HG03095 (cell line): ENCODE results near the gene RPUSD1.
"Not testable (repeated sequence)": the region's sequence is repeated elsewhere in the genome, so short reads cannot be mapped to it uniquely, and the experiment has no call there.

Experiments
- ATAC-seq: cut with Tn5 transposase; IDR thresholded peaks from one replicate; pipeline ENCODE4 v1.9.1; 2021; ENCODE audit warnings: moderate library complexity; ENCODE audit not compliant: unreplicated experiment

Gene RPUSD1

DNA sequence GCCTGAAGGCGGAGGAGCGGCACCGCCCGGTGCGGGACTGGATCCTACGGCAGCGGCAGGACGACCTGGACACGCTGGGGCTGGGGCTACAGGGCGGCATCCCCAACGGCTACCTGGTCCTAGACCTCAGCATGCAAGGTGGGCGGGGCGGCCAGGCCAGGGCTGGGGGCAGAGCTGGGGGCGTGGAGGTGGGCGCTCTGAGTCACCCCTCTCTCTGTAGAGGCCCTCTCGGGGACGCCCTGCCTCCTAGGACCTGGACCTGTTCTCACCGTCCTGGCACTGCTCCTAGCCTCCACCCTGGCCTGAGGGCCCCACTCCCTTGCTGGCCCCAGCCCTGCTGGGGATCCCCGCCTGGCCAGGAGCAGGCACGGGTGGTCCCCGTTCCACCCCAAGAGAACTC is 19.8 kb downstream of the RPUSD1 start:
- no peak for ATAC-seq

DNA sequence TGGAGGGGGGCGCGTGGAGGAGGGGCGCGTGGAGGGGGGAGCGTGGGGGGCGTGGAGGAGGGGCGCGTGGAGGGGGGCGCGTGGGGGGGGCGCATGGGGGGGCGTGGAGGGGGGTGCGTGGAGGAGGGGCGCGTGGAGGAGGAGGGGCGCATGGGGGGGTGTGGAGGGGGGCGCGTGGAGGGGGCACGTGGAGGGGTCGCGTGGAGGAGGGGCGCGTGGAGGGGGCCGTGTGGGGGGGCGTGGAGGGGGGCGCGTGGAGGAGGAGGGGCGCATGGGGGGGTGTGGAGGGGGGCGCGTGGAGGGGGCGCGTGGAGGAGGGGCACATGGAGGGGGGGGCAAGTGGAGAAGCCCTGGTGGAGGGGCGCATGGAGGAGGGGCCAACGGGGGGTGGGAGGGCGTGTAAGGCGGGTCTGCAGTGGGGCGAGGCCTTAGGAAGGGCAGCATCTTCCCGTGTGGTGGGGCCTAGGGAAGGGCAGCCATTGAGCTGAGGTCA is 20.4 kb downstream of the RPUSD1 start:
- ATAC-seq, result no peak

DNA sequence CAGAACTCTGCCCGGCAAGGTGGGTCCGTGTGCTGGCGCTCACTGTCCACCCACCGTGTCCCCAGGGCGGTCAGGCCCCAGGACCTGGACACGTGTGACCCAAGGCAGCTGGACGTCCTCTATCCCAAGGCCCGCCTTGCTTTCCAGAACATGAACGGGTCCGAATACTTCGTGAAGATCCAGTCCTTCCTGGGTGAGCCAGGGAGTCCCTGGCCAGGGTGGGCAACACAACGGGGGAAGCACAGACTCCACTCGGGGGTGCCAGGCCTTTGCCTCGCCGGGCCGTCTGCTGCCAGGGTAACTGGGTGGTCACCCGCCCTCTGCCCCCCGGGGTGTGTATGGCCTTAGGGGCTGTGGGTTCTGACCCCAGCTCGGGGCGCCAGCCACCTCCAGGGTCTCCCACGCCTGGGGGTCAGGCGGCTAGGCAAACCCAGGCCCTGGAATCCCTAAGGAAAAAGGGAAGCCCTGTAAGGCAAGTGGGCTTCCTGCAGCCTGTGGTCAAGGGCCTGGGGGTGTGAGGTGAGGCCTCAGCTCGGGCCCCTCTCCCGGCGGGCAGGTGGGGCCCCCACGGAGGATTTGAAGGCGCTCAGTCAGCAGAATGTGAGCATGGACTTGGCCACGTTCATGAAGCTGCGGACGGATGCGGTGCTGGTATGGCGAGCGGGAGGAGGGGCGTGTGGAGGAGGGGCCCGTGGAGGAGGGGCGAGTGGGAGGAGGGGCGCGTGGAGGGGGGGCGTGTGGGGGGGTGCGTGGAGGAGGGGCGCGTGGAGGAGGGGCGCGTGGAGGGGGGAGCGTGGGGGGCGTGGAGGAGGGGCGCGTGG is 21.2 kb downstream of the RPUSD1 start:
- no peak for ATAC-seq

DNA sequence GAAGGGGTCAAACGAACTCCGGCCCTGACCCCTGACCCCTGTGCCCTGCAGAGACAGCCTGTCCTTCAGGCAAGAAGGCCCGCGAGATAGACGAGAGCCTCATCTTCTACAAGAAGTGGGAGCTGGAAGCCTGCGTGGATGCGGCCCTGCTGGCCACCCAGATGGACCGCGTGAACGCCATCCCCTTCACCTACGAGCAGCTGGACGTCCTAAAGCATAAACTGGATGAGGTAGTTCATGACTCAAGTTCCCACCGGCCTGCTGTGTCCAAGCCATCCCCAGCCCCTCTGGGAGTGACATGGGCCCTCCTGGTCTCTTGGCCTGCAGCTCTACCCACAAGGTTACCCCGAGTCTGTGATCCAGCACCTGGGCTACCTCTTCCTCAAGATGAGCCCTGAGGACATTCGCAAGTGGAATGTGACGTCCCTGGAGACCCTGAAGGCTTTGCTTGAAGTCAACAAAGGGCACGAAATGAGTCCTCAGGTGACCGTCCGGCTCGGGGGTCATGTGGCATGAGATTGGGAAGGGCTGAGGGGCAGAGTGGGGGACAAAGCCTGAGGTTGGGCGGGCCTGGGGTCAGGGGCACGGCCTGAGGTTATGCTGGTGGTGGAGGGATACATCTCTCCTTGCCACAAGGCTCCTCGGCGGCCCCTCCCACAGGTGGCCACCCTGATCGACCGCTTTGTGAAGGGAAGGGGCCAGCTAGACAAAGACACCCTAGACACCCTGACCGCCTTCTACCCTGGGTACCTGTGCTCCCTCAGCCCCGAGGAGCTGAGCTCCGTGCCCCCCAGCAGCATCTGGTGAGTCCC is 22.0 kb downstream of the RPUSD1 start:
- ATAC-seq, result no peak

DNA sequence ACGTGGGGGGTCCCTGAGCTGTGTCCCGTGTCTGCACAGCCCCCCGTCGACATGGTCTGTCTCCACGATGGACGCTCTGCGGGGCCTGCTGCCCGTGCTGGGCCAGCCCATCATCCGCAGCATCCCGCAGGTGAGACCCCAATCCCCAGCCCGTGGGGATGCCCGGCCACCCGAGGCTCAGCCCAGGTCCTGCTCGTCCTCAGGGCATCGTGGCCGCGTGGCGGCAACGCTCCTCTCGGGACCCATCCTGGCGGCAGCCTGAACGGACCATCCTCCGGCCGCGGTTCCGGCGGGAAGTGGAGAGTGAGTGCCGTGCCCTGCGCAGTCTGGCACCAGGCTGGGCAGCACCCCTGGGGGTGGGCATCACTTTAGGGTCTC is 22.7 kb downstream of the RPUSD1 start:
- ATAC-seq, result no peak

DNA sequence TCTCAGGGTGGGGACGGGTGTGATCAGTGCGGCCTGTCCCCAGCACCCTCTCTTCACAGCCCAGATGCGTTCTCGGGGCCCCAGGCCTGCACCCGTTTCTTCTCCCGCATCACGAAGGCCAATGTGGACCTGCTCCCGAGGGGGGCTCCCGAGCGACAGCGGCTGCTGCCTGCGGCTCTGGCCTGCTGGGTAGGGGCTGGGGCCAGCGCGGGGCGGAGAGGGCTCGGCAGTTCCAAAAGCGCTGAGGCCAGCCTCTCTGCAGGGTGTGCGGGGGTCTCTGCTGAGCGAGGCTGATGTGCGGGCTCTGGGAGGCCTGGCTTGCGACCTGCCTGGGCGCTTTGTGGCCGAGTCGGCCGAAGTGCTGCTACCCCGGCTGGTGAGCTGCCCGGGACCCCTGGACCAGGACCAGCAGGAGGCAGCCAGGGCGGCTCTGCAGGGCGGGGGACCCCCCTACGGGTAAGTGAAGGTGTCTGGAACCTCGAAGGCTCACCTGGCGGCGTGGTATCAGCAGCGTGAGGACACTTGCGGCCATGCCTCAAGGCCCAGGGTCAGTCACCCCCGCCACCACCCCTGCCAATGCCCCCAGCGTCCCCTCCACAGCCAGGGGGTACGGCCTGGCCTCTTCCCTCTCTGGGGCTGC is 23.2 kb downstream of the RPUSD1 start:
- ATAC-seq, result no peak

DNA sequence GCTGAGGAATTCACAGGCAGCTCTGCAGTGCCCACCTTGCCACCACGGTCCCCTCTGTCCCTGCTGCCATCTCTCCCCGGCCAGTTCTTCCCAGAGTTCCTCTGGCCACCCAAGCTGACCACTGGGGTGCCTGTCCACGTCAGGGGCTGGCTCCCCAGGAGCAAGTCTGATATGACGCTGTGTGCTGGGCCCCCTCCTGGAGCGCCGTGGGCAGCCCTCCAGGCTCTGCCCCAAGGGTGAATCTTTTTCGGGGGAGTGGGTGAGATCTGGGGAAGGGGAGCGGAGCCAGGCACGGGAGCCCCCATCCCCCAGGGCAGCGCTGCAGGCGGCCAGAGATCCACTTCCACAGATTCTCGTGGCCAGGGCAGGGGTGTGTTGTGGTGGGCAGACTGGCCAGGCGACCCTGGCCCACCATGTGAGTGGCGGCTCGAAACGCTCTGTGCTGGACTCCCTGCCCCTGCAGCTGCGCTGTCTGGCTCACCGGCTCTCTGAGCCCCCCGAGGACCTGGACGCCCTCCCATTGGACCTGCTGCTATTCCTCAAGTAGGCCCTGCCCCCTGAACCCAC is 23.9 kb downstream of the RPUSD1 start:
- no peak for ATAC-seq

DNA sequence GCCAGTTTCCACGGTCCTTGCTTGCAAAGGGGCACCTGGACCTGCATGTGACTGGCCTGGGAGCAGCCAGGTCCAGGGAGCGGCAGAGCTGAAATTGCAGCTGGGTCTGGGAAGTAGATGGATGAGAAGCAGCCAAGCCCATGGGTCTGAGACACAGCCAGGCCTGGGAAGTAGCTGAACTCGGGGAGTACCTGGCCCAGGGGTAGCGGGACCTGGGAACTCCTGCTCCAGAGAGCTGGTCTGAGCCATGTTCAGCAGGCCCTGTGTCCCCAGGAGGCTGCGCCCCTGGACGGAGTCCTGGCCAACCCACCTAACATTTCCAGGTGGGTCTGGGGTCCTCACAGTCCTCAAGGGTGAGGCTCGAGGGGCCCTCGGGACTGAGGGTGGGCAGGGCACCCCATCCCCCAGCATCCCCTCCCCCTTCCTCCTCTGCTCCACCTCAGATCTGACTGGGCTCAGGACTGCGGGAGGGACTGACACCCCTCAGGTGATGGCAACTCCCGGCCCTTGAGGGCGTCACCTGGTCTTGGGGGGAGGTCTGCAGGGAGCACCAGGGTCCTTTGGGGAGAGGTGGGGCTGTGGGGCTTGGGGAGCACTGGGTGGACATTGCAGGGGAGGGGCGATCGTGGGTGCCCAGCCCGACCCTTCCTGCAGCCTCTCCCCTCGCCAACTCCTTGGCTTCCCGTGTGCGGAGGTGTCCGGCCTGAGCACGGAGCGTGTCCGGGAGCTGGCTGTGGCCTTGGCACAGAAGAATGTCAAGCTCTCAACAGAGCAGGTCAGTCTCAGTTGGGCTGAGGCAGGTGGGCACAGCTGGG is 24.6 kb downstream of the RPUSD1 start:
- ATAC-seq, result no peak

DNA sequence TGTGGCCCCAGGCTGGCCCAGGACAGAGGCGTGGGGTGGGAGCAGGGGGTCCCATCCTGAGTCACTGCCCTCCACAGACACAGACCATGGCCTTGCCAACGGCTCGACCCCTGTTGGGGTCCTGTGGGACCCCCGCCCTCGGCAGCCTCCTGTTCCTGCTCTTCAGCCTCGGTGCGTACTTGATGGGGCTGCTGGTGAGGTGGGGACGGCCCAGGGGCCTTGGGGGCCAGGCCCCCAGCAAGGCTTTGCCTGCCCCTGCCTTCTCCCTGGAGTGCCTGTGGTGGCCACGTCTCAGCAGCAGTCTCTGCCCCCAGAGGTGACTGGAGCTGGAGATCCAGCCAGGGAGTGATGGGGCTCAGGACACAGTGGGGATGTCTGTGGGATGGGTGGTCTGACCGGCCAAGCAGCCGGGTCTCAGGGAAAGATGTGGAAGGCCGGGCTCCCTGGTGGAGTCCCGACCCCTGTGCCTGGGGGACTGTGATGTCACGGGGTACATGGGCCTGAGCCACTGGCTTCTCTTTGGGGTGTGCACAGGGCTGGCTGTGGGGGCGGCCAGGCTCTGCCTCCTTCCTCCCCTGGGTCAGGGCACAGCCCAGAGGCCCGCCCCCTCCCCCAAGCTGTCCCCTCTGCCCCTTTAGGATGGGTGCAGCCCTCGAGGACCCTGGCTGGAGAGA is 25.4 kb downstream of the RPUSD1 start:
- no peak for ATAC-seq

DNA sequence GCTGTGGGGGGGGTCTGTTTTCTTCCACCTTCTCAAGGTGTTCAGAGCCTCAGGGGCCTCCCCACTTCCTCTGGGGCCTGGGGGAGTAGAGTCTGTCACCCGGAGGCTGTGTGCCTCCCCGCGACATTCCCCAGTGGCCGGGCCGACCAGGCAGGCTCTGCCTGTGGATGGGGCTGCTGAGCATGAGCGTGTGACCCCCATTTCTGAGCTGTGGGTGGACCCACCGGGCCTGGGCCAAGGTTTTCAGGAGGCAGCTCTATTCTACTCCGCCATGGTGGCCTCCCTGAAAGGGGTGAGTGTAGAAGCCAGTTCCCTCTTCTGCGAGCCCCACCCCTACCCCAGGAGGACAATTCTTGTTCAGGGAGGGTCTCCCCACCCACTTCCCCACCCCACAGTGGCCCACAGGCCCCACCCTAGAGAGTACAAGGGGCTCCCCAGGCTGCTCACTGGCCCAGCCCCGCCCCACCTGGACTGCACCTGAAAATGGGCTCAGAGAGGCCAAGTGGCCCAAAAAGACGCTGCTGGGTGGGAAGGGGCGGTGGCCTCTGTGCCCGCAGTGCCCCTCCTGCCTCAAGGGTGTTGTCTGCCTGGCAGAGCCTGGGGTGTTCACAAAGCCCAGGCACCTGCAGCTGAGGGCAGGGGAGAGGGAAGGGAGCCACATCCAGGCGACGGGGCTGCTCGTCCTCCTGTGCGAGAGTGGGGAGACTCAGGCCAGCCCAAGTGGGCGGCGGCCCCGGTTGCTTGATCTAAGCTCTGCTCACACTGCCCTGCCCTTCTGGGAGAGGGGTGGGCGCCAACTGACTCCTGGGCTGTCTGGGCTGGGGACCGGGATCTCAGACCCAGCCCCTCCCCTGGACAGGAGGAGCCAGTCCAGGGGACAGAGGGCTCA is 26.3 kb downstream of the RPUSD1 start:
- no peak for ATAC-seq

DNA sequence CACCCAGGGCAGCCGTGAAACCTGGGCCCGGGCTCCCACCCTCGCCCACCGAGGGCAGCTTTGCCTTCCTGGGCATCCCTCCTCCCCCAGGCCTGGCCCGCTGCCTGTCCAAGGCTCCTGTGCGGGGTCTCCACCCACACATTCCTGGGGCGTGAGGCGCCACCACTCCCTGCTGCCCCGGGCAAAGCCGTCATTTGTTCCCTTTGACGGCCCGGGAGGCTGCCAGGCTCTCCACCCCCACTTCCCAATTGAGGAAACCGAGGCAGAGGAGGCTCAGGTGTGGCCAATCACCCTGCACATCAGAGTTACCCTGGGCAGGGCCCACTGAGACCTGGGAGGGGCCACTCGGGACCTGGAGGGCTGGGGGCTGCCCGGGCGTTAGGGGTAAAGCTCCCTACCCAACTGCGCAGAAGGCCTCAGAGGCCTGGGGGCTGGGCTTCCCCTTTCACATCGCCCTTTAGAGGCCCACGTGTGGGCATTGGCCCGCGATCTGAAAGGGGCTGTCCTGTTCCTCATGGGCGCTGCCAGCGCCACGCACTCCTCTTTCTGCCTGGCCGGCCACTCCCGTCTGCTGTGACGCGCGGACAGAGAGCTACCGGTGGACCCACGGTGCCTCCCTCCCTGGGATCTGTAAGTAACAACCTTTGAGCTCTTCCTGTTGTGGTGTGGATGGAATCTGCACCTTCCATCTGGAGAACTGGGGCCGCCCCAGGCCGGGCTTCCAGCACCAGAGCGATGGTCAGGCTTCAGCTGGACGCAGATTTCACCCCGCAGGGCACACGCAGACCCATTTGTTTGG is 27.4 kb downstream of the RPUSD1 start, which contains the start of gene MSLN:
Gene MSLN, plus strand, starts transcription at position 190 of the 799 bp plus-strand sequence. CDS start 1,947 bp downstream, outside the sequence.
- no peak for ATAC-seq

DNA sequence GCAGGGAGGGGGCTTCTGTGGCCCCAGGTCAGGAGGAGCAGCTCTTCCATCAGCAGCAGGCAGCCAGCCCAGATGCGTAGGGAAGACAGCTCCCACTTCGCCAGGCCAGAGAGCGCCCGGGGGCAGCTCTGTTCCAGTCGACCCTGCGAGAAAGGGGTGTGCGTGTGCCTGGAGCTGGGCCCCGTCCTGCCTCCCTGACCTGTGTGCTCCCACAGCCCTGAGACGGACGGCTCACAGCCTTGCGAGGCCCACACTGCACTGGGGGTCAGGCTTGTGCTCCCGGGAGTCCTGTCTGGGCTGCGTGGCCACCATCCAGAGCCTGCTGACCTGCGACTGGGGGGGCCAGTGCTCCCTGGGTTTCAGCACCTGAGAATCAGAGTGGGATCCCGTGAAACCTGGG is 28.1 kb downstream of the RPUSD1 start:
- ATAC-seq, result no peak

DNA sequence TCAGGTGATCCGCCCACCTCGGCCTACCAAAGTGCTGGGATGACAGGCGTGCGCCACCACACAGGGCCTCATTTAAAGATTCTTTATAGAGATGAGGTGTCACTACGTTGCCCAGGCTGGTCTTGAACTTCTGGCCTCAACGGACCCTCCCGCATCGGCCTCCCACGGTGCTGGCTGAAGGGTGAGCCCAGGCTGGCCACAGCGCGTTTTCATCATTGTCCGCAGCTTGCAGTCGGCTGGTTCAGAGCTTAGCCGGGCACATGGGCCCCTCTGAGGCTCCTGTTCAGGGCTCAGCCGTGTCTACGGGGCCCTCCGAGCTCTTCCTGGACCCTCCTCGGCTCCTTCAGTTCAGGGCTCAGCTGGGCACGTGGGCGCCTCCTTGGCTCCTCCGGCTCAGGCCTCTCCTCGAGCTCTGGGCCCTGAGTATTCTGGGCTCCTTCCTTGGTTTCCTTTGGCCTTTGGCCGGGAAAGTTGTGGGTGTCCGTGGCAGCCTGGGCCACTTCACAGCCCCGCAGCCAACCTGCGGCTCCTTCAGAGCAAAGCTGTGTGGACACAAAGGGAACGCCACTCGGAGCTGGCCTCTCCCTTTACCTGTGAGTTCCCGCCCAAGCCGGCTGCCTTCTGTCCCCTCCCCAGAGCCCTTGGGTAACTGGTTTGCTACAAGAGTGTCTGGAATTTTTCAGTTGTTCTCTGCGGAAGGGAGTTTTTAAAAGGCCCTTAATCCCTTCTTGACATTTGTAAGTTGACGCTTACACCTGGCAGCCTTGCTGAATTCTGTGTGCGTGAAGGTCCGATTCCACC is 28.9 kb downstream of the RPUSD1 start:
- no peak for ATAC-seq

DNA sequence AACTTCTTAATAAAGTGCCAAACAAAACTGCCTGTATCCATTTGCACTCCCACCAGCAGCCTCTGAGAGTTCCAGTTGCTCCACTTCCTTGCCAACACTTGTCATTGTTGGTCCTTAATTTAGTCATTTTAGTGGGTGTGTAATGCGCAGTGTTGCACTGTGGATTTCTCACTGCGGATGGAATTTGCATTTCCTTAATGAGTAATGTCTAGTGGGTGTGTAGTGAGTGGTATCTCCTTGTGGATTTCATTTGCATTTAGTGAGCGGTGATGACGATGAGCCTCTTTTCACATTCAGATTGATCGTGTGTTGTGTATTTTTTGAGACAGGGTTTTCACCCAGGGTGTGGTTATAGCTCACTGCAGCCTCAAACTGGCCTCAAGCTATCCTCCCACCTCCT is 31.8 kb downstream of the RPUSD1 start:
- ATAC-seq, result no peak

DNA sequence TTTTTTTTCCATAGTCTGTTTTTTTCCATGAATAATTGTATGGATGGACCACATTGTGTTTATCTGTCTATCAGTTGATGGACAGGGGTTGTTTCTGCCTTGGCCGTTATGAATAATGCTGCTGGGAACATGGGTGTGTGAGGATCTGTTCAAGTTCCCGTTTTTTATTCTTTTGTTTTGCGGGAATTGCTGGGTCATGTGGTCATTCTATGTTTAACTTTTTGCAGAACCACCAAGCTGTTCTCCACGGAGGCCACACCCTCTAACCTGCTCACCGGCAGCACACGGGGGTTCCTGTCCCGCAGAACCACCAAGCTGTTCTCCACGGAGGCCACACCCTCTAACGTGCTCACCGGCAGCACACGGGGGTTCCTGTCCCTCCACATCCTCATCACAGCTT is 33.5 kb downstream of the RPUSD1 start:
- ATAC-seq, result no peak

DNA sequence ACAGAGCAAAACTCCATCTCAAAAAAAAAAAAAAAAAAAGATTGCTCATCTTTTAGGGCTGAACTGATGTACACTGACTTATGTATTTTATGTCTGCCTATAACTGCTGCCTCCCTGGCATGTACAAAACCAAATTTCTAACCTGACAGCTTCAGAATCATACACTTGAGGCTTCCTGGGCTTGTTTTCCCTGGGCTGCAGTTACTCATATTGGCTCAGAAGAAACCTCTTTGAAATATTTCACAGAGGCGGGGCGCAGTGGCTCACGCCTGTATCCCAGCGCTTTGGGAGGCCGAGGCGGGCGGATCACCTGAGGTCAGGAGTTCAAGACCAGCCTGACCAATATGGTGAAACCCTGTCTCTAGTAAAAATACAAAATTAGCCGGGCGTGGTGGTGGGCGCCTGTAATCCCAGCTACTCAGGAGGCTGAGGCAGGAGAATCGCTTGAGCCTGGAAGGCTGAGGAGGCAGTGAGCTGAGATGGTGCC is 34.0 kb downstream of the RPUSD1 start:
- not testable (repeated sequence) for ATAC-seq

DNA sequence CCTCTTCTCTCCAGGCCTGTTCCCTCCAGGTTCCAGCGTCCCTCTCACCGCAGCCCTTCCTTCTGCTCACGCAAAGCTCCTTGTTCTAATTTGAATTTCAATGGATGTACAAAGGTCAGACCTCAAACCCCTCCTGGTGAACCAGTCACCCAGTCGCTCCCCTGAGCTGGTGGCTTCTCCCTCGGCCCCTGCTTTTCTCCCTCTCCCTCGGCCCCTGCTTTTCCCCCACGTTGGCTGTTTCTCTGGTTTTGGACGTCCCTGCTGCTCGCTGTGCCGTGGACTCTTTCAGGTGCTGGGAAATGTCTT is 36.2 kb downstream of the RPUSD1 start:
- no peak for ATAC-seq
